Panc1 (cell line): ENCODE measurements around the gene DAPK1.

Experiments
- CTCF ChIP-seq: fragments of 450-650 bp; IDR thresholded peaks from 2 replicates; pipeline ENCODE4 v1.5.1; 2017; ENCODE audit warnings: mild to moderate bottlenecking
- POLR2AphosphoS5 ChIP-seq: IDR thresholded peaks from 2 replicates; pipeline ENCODE4 v1.6.1; 2012; ENCODE audit warnings: mild to moderate bottlenecking, low read depth, low read length, moderate library complexity
- TF ChIP-seq, protein P1 (sequence below), 2 experiments: IDR thresholded peaks; 2 replicates each; pipeline ENCODE4 v1.6.1; 2011 to 2012; ENCODE audit warnings: low read depth in 2 of 2, control low read depth in 1 of 2, low read length in 1 of 2, mild to moderate bottlenecking in 1 of 2, moderate library complexity in 1 of 2; ENCODE audit not compliant: insufficient read depth in 1 of 2

DNA sequence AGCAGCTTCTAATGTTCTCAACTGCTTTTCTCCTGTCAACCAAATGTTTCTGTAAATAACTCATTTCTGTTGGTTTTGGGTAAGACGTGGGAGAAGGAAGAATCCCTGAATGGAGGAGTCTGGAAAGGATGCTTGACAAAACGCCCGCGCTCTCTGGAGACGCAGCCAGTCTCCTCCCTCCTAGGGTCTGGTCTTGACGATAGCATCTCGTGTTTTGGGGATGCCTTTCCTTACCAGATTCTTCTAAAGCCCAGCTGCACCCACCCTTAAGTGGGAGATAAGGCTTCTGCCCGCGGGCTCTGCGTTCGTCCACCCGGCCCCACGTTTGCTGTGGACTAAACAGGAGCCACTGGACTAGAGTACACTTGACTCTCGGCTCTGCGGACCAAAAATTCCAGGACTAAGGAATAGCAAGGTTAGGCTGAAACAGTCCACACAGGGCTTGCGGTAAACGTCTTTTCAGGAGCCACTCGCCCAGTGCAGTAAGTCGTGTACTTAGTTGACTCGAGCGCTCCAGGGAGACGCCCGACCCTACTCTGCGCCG is 227.8 kb downstream of the DAPK1 start:
- TF ChIP-seq CTCF (no peak), POLR2AphosphoS5 (no peak)
- TF ChIP-seq, protein P1, sequence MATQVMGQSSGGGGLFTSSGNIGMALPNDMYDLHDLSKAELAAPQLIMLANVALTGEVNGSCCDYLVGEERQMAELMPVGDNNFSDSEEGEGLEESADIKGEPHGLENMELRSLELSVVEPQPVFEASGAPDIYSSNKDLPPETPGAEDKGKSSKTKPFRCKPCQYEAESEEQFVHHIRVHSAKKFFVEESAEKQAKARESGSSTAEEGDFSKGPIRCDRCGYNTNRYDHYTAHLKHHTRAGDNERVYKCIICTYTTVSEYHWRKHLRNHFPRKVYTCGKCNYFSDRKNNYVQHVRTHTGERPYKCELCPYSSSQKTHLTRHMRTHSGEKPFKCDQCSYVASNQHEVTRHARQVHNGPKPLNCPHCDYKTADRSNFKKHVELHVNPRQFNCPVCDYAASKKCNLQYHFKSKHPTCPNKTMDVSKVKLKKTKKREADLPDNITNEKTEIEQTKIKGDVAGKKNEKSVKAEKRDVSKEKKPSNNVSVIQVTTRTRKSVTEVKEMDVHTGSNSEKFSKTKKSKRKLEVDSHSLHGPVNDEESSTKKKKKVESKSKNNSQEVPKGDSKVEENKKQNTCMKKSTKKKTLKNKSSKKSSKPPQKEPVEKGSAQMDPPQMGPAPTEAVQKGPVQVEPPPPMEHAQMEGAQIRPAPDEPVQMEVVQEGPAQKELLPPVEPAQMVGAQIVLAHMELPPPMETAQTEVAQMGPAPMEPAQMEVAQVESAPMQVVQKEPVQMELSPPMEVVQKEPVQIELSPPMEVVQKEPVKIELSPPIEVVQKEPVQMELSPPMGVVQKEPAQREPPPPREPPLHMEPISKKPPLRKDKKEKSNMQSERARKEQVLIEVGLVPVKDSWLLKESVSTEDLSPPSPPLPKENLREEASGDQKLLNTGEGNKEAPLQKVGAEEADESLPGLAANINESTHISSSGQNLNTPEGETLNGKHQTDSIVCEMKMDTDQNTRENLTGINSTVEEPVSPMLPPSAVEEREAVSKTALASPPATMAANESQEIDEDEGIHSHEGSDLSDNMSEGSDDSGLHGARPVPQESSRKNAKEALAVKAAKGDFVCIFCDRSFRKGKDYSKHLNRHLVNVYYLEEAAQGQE (IDR thresholded peaks at IDR 0.05; ENCODE audit: insufficient read depth in 1 of 2, low read depth in 2 of 2, low read length in 1 of 2), result no peak
